Left ventricle myocardium superior (tissue), 1 donor: ENCODE data around the gene HIPK2. TPM values are rescaled to one million over a fixed set of nuclear protein-coding genes. Genes with fewer than 3 reads are reported as not detected.

Experiments used
- ATAC-seq: fragments of 200-7000 bp; cut with Tn5 transposase; one replicate; pipeline ENCODE4 v1.9.1; 2020; ENCODE audit warnings: mild to moderate bottlenecking, moderate library complexity
- DNase-seq: peaks from one replicate; pipeline ENCODE4 v3.0.0-alpha.2; 2020
- intact Hi-C: fragments of 100-400 bp; cut with micrococcal nuclease; formaldehyde crosslinking; loops from one replicate; pipeline ENCODE4 v1.11.0; 2022
- total RNA-seq: library from RNA; stranded (reverse); fragmentation: NEBNext Ultra II Directional; extraction: Animal tissue kit (Norgen Biotek cat#: 25700); gene quantifications from one replicate; pipeline ENCODE4 v1.2.1, GENCODE V29; 2021
- donor health status: DM: no; HTN: yes; CAD: no; lungs with severe emphysema.

The HIPK2 gene
- total RNA-seq, 1 donor from 2014 or later: 103 TPM

- no peak for DNase-seq
- intact Hi-C loops: no loop called here
- ATAC-seq: no peak
These were observed 205.7 kb downstream of the HIPK2 start for GRCh38 chr7:139572071-139572470.

GRCh38 chr7:139571651-139572050, 206.1 kb downstream of the HIPK2 start:
- intact Hi-C loops: no loop called here
- DNase-seq: no peak
- ATAC-seq: no peak

- ATAC-seq: no peak
- intact Hi-C loops: no loop called here
- no peak for DNase-seq
These were observed 206.6 kb downstream of the HIPK2 start for GRCh38 chr7:139571190-139571589.

GRCh38 chr7:139570626-139571025, 207.2 kb downstream of the HIPK2 start:
- ATAC-seq (no peak), DNase-seq (no peak)

GRCh38 chr7:139570119-139570518, 207.7 kb downstream of the HIPK2 start:
- DNase-seq: no peak

More at GRCh38 chr7:139570626-139571025, 207.2 kb downstream of the HIPK2 start:
- intact Hi-C loops: no loop called here

GRCh38 chr7:139568813-139569490, 208.8 kb downstream of the HIPK2 start:
- no peak for DNase-seq
- ATAC-seq: no peak
- intact Hi-C loops: no loop called here

More at GRCh38 chr7:139570119-139570518, 207.7 kb downstream of the HIPK2 start:
- intact Hi-C loops: no loop called here
- no peak for ATAC-seq

GRCh38 chr7:139568346-139568675, 209.5 kb downstream of the HIPK2 start:
- no peak for DNase-seq
- ATAC-seq: no peak
- intact Hi-C loops: no loop called here

- intact Hi-C loops: no loop called here
- no peak for ATAC-seq
- DNase-seq: no peak
These were observed 210.0 kb downstream of the HIPK2 start for GRCh38 chr7:139567647-139568345.

GRCh38 chr7:139566736-139567646, 210.8 kb downstream of the HIPK2 start:
- ATAC-seq (no peak), DNase-seq (no peak)
- intact Hi-C loops: no loop called here

- intact Hi-C loops: no loop called here
- no peak for DNase-seq
- ATAC-seq: no peak
These were observed 211.7 kb downstream of the HIPK2 start for GRCh38 chr7:139566075-139566474.

- DNase-seq (no peak), ATAC-seq (no peak)
- intact Hi-C loops: no loop called here
These were observed 213.9 kb downstream of the HIPK2 start for GRCh38 chr7:139563856-139564255.

- ATAC-seq (peak; percentile 29), DNase-seq (no peak)
- intact Hi-C loops: no loop called here
These were observed 214.7 kb downstream of the HIPK2 start for GRCh38 chr7:139562961-139563565.

- DNase-seq: no peak
- intact Hi-C loops: no loop called here
- ATAC-seq: no peak
These were observed 215.3 kb downstream of the HIPK2 start for GRCh38 chr7:139562491-139562890.

GRCh38 chr7:139560678-139561077, 217.1 kb downstream of the HIPK2 start:
- DNase-seq: peak; percentile 46
- intact Hi-C loops: no loop called here
- ATAC-seq: no peak

- ATAC-seq (no peak), DNase-seq (no peak)
These were observed 217.6 kb downstream of the HIPK2 start for GRCh38 chr7:139560199-139560598.

GRCh38 chr7:139559364-139560105, 218.3 kb downstream of the HIPK2 start:
- DNase-seq (no peak), ATAC-seq (no peak)
- intact Hi-C loops: no loop called here

More at GRCh38 chr7:139560199-139560598, 217.6 kb downstream of the HIPK2 start:
- intact Hi-C loops: no loop called here

GRCh38 chr7:139557857-139558581, 219.8 kb downstream of the HIPK2 start:
- no peak for ATAC-seq
- DNase-seq: no peak
- intact Hi-C loops: no loop called here
